GM23338 (cell line): ENCODE measurements around the gene MT1H. TPM values are rescaled to one million over a fixed set of nuclear protein-coding genes. Genes with fewer than 3 reads are reported as not detected.

Experiments used
- ATAC-seq: fragments of 200-7000 bp; cut with Tn5 transposase; 3 replicates; pipeline ENCODE4 v1.9.1; 2020
- DNase-seq: peaks from one replicate; pipeline ENCODE4 v3.0.0-alpha.2; 2015; ENCODE audit warnings: low spot score
- H2AFZ ChIP-seq: fragments of 200-600 bp; sonication (generic); 2 replicates; pipeline ENCODE4 v1.8.0; 2016; ENCODE audit warnings: antibody characterized with exemption, mild to moderate bottlenecking, moderate library complexity
- H3F3A ChIP-seq: fragments of 200-600 bp; sonication (generic); replicated peaks from 2 replicates; pipeline ENCODE4 v1.8.0; 2017; ENCODE audit warnings: antibody characterized with exemption, mixed run types, low read depth
- H3K27ac ChIP-seq: fragments of 200-600 bp; sonication (generic); 2 replicates; pipeline ENCODE4 v1.6.1; 2016; ENCODE audit warnings: low read depth
- H3K27me3 ChIP-seq: fragments of 200-600 bp; sonication (generic); 2 replicates; pipeline ENCODE4 v1.8.0; 2016; ENCODE audit warnings: mild to moderate bottlenecking, mixed run types, moderate library complexity; ENCODE audit not compliant: insufficient read depth
- H3K36me3 ChIP-seq: fragments of 200-600 bp; sonication (generic); 2 replicates; pipeline ENCODE4 v1.8.0; 2016; ENCODE audit warnings: mild to moderate bottlenecking; ENCODE audit not compliant: insufficient read depth
- H3K4me1 ChIP-seq: fragments of 200-600 bp; sonication (generic); 2 replicates; pipeline ENCODE4 v1.8.0; 2016; ENCODE audit warnings: mild to moderate bottlenecking, moderate library complexity; ENCODE audit not compliant: insufficient read depth
- H3K4me2 ChIP-seq: fragments of 200-600 bp; sonication (generic); 2 replicates; pipeline ENCODE4 v1.7.1; 2017; ENCODE audit warnings: mixed run types
- H3K4me3 ChIP-seq: fragments of 200-600 bp; sonication (generic); 2 replicates; pipeline ENCODE4 v1.6.1; 2016; ENCODE audit warnings: mixed run types
- H3K79me2 ChIP-seq: fragments of 200-600 bp; sonication (generic); replicated peaks from 2 replicates; pipeline ENCODE4 v1.8.0; 2017; ENCODE audit warnings: mild to moderate bottlenecking; ENCODE audit not compliant: insufficient read depth
- H3K9me2 ChIP-seq: fragments of 200-600 bp; sonication (generic); 2 replicates; pipeline ENCODE4 v1.8.0; 2017; ENCODE audit not compliant: insufficient read depth
- H4K20me1 ChIP-seq: fragments of 200-600 bp; sonication (generic); replicated peaks from 2 replicates; pipeline ENCODE4 v1.8.0; 2017; ENCODE audit warnings: mild to moderate bottlenecking; ENCODE audit not compliant: insufficient read depth
- H3K27ac Mint-ChIP-seq: 2 replicates; pipeline ENCODE4 v1.8.0; 2020; ENCODE audit warnings: inconsistent platforms, mild to moderate bottlenecking, moderate library complexity, mixed read lengths
- H3K27me3 Mint-ChIP-seq: 3 replicates; pipeline ENCODE4 v1.8.0; 2022; ENCODE audit warnings: low read depth, mild to moderate bottlenecking, moderate library complexity, mixed read lengths, inconsistent platforms; ENCODE audit not compliant: insufficient read depth, poor library complexity
- H3K36me3 Mint-ChIP-seq: 3 replicates; pipeline ENCODE4 v1.8.0; 2021; ENCODE audit warnings: low read depth, mild to moderate bottlenecking, inconsistent platforms, moderate library complexity, mixed read lengths
- H3K4me1 Mint-ChIP-seq: 3 replicates; pipeline ENCODE4 v1.8.0; 2020; ENCODE audit warnings: mild to moderate bottlenecking, inconsistent platforms, mixed read lengths
- H3K4me3 Mint-ChIP-seq: 3 replicates; pipeline ENCODE4 v1.8.0; 2021; ENCODE audit warnings: moderate library complexity, mild to moderate bottlenecking, inconsistent platforms, mixed read lengths
- H3K9me3 Mint-ChIP-seq: 3 replicates; pipeline ENCODE4 v1.8.0; 2020; ENCODE audit warnings: moderate library complexity, mild to moderate bottlenecking, inconsistent platforms, mixed read lengths
- EZH2 ChIP-seq: fragments of 200-600 bp; sonication (generic); IDR thresholded peaks from one replicate; pipeline ENCODE4 v1.8.0; 2017; ENCODE audit warnings: antibody characterized with exemption, mild to moderate bottlenecking, low read depth; ENCODE audit not compliant: unreplicated experiment
- EZH2phosphoT487 ChIP-seq: fragments of 200-600 bp; sonication (generic); IDR thresholded peaks from one replicate; pipeline ENCODE4 v1.8.1; 2018; ENCODE audit warnings: antibody characterized with exemption; ENCODE audit not compliant: unreplicated experiment
- POLR2AphosphoS5 ChIP-seq: IDR thresholded peaks from 2 replicates; pipeline ENCODE4 v1.6.1; 2016; ENCODE audit warnings: antibody characterized with exemption, low read depth
- STAT1 ChIP-seq: IDR thresholded peaks from one replicate; pipeline ENCODE4 v1.6.1; 2016; ENCODE audit warnings: antibody characterized with exemption; ENCODE audit not compliant: unreplicated experiment
- ZNF114 ChIP-seq: fragments of 250-450 bp; sonication (Bioruptor Pico); IDR thresholded peaks from 2 replicates; pipeline ENCODE4 v1.5.0; 2020; ENCODE audit warnings: mild to moderate bottlenecking, moderate library complexity
- ZNF331 ChIP-seq: fragments of 250-450 bp; sonication (Bioruptor Pico); IDR thresholded peaks from 2 replicates; pipeline ENCODE4 v1.5.0; 2020; ENCODE audit warnings: low read depth, mild to moderate bottlenecking, moderate library complexity
- polyA plus RNA-seq: library from polyadenylated mRNA; unstranded; fragments of >200 nt; fragmentation: Nextera tagmentation; extraction: Ambion mirVana; gene quantifications from 2 replicates; pipeline ENCODE4 v1.2.1, GENCODE V29; 2016
- total RNA-seq: library from RNA; depleted of rRNA; stranded (reverse); fragments of >200 nt; shearing (Covaris generic); gene quantifications from 2 replicates; pipeline ENCODE4 v1.2.3, GENCODE V29; 2014
- TF ChIP-seq, protein P1 (sequence below): IDR thresholded peaks from one replicate; pipeline ENCODE4 v1.6.1; 2018; ENCODE audit warnings: antibody characterized with exemption; ENCODE audit not compliant: unreplicated experiment
- TF ChIP-seq, protein P2 (sequence below): fragments of 250-450 bp; sonication (Bioruptor Pico); IDR thresholded peaks from 2 replicates; pipeline ENCODE4 v1.5.0; 2020; ENCODE audit warnings: mild to moderate bottlenecking, moderate library complexity

The MT1H gene
- total and polyA plus RNA-seq, 2 experiments from 2014 or later: 52.3 to 425 TPM

DNA sequence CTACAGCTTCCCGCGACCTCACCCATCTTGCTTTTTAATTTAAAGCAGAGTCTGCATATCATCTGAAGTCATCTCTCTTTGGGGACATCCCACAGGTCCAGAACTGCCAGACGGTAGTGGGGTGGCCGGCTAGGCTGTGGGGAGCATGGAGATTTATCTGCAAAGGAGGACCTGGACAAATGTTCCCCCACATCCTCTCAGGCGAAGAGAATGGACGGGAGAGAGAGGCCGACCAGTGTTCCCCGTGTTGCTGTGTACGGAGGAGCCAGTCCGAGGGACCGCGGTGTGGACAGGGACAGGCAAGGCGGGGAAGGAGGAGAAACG lies 37.8 kb upstream of the MT1H start:
- ATAC-seq: no peak
- Histone ChIP-seq H3K79me2 (no peaks in the 10 kb centered on the region), H2AFZ (no peak overlapping the region; the same call in 1 of the 2 replicates), H3K36me3 (no peaks in the 10 kb centered on the region), H3K9me2 (no peaks in the 10 kb centered on the region), H3K4me1 (peaks cover 14% of the 10 kb centered on the region; the same call in 1 of the 2 replicates), H3K4me2 (peak overlapping the region; percentile 85), H3K27me3 (peaks cover 100% of the 10 kb centered on the region), H3K4me3 (peak overlapping the region; percentile 60), H4K20me1 (peaks cover 19% of the 10 kb centered on the region), H3K27ac (no peak overlapping the region), H3F3A (peaks cover 4% of the 10 kb centered on the region; the same call in 1 of the 2 replicates)
- Mint-ChIP-seq H3K27me3 (peaks cover 100% of the 10 kb centered on the region), H3K27ac (no peak overlapping the region), H3K4me3 (peak overlapping the region; percentile 76), H3K9me3 (no peaks in the 10 kb centered on the region; the same call in 2 of the 3 replicates), H3K36me3 (peaks cover 6% of the 10 kb centered on the region; the same call in 2 of the 3 replicates), H3K4me1 (peaks cover 26% of the 10 kb centered on the region)
- TF ChIP-seq, protein P1, sequence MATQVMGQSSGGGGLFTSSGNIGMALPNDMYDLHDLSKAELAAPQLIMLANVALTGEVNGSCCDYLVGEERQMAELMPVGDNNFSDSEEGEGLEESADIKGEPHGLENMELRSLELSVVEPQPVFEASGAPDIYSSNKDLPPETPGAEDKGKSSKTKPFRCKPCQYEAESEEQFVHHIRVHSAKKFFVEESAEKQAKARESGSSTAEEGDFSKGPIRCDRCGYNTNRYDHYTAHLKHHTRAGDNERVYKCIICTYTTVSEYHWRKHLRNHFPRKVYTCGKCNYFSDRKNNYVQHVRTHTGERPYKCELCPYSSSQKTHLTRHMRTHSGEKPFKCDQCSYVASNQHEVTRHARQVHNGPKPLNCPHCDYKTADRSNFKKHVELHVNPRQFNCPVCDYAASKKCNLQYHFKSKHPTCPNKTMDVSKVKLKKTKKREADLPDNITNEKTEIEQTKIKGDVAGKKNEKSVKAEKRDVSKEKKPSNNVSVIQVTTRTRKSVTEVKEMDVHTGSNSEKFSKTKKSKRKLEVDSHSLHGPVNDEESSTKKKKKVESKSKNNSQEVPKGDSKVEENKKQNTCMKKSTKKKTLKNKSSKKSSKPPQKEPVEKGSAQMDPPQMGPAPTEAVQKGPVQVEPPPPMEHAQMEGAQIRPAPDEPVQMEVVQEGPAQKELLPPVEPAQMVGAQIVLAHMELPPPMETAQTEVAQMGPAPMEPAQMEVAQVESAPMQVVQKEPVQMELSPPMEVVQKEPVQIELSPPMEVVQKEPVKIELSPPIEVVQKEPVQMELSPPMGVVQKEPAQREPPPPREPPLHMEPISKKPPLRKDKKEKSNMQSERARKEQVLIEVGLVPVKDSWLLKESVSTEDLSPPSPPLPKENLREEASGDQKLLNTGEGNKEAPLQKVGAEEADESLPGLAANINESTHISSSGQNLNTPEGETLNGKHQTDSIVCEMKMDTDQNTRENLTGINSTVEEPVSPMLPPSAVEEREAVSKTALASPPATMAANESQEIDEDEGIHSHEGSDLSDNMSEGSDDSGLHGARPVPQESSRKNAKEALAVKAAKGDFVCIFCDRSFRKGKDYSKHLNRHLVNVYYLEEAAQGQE: no peak
- TF ChIP-seq EZH2 (peak; percentile 89), EZH2phosphoT487 (peak; percentile 18)
- no peak for DNase-seq

DNA sequence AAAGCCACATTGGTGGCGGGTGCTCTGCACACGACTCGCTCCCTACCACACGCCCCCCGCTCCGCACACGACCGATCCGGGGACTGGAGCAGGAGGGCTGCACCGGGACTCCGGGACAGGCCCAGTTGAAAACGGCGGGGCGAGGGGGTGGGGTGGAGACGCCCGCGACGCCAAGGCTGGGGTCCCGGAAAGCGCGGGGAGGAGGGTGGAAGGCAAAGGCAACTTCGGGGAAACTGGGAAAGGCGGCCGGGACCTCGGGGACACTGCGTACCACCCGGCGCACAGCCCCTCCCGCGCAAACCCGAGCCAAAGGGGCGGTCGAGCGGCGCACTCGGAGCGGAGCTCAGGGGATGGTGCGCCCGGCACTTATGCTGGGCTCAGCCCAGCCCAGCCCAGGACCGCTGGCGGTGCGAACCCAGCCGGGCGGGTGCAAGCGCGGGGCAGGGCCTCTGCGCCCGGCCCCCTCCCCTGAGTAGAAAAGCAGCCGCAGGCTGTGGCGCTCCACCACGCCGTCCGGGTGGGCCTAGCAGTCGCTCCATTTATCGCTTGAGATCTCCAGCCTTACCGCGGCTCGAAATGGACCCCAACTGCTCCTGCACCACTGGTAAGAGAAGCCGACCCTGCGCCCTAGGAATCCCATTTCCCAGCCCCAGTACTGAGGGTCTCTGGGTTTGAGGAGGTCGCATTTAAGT lies 37.3 kb upstream of the MT1H start, which contains the start of gene MT1M:
Gene MT1M, plus strand, starts transcription at position 504 of the 692 bp plus-strand sequence. Its CDS starts 73 bp downstream, at position 577.
- H3K4me3 ChIP-seq: peak within 1 kb of the TSS; percentile 60
- no peak within 1 kb of the TSS for H3K27ac Mint-ChIP-seq
- H3K9me2 ChIP-seq: no peaks in the 10 kb centered on the region
- peak; percentile 74 for DNase-seq
- H3K4me1 ChIP-seq: peaks cover 14% of the 10 kb centered on the region; the same call in 1 of the 2 replicates
- peaks cover 21% of the 10 kb centered on the region for H3K4me1 Mint-ChIP-seq
- peak within 1 kb of the TSS; percentile 85 for H3K4me2 ChIP-seq
- H4K20me1 ChIP-seq: peaks cover 19% of the 10 kb centered on the region
- TF ChIP-seq ZNF114 (CRISPR knock-in tag) (no peak), EZH2 (peak; percentile 98), POLR2AphosphoS5 (no peak), ZNF331 (CRISPR knock-in tag) (no peak), EZH2phosphoT487 (peak; percentile 65), STAT1 (no peak)
- TF ChIP-seq, protein P2, sequence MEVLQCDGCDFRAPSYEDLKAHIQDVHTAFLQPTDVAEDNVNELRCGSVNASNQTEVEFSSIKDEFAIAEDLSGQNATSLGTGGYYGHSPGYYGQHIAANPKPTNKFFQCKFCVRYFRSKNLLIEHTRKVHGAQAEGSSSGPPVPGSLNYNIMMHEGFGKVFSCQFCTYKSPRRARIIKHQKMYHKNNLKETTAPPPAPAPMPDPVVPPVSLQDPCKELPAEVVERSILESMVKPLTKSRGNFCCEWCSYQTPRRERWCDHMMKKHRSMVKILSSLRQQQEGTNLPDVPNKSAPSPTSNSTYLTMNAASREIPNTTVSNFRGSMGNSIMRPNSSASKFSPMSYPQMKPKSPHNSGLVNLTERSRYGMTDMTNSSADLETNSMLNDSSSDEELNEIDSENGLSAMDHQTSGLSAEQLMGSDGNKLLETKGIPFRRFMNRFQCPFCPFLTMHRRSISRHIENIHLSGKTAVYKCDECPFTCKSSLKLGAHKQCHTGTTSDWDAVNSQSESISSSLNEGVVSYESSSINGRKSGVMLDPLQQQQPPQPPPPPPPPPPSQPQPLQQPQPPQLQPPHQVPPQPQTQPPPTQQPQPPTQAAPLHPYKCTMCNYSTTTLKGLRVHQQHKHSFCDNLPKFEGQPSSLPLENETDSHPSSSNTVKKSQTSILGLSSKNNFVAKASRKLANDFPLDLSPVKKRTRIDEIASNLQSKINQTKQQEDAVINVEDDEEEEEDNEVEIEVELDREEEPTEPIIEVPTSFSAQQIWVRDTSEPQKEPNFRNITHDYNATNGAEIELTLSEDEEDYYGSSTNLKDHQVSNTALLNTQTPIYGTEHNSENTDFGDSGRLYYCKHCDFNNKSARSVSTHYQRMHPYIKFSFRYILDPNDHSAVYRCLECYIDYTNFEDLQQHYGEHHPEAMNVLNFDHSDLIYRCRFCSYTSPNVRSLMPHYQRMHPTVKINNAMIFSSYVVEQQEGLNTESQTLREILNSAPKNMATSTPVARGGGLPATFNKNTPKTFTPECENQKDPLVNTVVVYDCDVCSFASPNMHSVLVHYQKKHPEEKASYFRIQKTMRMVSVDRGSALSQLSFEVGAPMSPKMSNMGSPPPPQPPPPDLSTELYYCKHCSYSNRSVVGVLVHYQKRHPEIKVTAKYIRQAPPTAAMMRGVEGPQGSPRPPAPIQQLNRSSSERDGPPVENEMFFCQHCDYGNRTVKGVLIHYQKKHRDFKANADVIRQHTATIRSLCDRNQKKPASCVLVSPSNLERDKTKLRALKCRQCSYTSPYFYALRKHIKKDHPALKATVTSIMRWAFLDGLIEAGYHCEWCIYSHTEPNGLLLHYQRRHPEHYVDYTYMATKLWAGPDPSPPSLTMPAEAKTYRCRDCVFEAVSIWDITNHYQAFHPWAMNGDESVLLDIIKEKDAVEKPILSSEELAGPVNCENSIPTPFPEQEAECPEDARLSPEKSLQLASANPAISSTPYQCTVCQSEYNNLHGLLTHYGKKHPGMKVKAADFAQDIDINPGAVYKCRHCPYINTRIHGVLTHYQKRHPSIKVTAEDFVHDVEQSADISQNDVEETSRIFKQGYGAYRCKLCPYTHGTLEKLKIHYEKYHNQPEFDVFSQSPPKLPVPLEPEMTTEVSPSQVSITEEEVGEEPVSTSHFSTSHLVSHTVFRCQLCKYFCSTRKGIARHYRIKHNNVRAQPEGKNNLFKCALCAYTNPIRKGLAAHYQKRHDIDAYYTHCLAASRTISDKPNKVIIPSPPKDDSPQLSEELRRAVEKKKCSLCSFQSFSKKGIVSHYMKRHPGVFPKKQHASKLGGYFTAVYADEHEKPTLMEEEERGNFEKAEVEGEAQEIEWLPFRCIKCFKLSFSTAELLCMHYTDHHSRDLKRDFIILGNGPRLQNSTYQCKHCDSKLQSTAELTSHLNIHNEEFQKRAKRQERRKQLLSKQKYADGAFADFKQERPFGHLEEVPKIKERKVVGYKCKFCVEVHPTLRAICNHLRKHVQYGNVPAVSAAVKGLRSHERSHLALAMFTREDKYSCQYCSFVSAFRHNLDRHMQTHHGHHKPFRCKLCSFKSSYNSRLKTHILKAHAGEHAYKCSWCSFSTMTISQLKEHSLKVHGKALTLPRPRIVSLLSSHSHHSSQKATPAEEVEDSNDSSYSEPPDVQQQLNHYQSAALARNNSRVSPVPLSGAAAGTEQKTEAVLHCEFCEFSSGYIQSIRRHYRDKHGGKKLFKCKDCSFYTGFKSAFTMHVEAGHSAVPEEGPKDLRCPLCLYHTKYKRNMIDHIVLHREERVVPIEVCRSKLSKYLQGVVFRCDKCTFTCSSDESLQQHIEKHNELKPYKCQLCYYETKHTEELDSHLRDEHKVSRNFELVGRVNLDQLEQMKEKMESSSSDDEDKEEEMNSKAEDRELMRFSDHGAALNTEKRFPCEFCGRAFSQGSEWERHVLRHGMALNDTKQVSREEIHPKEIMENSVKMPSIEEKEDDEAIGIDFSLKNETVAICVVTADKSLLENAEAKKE (CRISPR knock-in tag): no peak
- H3K4me3 Mint-ChIP-seq: peak within 1 kb of the TSS; percentile 76
- peak; percentile 69 for ATAC-seq
- H3K27me3 Mint-ChIP-seq: peaks cover 100% of the 10 kb centered on the region
- peak within 1 kb of the TSS; percentile 72; the same call in 1 of the 2 replicates for H2AFZ ChIP-seq
- H3K79me2 ChIP-seq: no peaks in the 10 kb centered on the region
- no peaks in the 10 kb centered on the region for H3K36me3 ChIP-seq
- no peak within 1 kb of the TSS for H3K27ac ChIP-seq
- H3K36me3 Mint-ChIP-seq: peaks cover under 1% of the 10 kb centered on the region; the same call in 2 of the 3 replicates
- peaks cover 4% of the 10 kb centered on the region; the same call in 1 of the 2 replicates for H3F3A ChIP-seq
- no peaks in the 10 kb centered on the region; the same call in 2 of the 3 replicates for H3K9me3 Mint-ChIP-seq
- H3K27me3 ChIP-seq: peaks cover 100% of the 10 kb centered on the region
